IMR-90 (cell line): Measurements from ENCODE around the gene PRAF2.

Experiments used
- MXI1 ChIP-seq: IDR thresholded peaks from 2 replicates; pipeline ENCODE4 v1.6.1; 2012; ENCODE audit warnings: low read depth, mild to moderate bottlenecking, low read length, moderate library complexity, borderline replicate concordance
- TF ChIP-seq, protein P1 (sequence below): conservative IDR thresholded peaks from 2 replicates; pipeline ENCODE4 v1.5.1; 2012; ENCODE audit warnings: mild to moderate bottlenecking, low read depth, low read length, improper control_type of control experiment

DNA sequence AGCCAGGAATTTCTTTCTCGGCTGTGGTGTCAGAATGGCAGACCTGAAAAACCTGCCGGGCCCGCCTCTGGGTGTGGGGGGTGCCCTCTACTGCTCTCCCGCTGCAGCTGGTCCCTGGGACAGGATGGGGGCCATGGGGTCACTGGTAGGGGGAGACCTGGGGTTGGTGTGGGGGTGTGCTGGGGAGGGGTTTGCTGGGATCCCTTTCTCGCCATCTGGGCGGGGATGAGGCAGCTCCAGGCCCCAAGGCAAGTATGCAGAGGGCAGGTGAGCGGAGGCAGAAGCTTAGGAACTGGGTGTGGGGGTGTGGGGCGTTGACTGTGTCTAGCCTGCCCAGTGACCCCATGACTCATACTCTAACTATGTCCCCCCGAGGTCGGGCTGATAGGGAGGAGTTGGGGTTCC is 14.1 kb downstream of the PRAF2 start:
- no peak for TF ChIP-seq MXI1
- TF ChIP-seq, protein P1, sequence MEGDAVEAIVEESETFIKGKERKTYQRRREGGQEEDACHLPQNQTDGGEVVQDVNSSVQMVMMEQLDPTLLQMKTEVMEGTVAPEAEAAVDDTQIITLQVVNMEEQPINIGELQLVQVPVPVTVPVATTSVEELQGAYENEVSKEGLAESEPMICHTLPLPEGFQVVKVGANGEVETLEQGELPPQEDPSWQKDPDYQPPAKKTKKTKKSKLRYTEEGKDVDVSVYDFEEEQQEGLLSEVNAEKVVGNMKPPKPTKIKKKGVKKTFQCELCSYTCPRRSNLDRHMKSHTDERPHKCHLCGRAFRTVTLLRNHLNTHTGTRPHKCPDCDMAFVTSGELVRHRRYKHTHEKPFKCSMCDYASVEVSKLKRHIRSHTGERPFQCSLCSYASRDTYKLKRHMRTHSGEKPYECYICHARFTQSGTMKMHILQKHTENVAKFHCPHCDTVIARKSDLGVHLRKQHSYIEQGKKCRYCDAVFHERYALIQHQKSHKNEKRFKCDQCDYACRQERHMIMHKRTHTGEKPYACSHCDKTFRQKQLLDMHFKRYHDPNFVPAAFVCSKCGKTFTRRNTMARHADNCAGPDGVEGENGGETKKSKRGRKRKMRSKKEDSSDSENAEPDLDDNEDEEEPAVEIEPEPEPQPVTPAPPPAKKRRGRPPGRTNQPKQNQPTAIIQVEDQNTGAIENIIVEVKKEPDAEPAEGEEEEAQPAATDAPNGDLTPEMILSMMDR: no peak
